AG09319 (cell line): ENCODE results near the gene R3HDM2.

Experiments used
- DNase-seq: peaks from one replicate; pipeline ENCODE4 v3.0.0-alpha.2; 2010; ENCODE audit warnings: low read depth; ENCODE audit errors: extremely low read depth
- TF ChIP-seq, protein P1 (sequence below): IDR thresholded peaks from 2 replicates; pipeline ENCODE4 v1.5.1; 2011; ENCODE audit warnings: low read depth, mild to moderate bottlenecking, inconsistent platforms, low read length, moderate library complexity

The R3HDM2 gene

GRCh38 chr12:57465030-57465746 lies 34.3 kb upstream of the R3HDM2 start:
- DNase-seq: no peak
- TF ChIP-seq, protein P1, sequence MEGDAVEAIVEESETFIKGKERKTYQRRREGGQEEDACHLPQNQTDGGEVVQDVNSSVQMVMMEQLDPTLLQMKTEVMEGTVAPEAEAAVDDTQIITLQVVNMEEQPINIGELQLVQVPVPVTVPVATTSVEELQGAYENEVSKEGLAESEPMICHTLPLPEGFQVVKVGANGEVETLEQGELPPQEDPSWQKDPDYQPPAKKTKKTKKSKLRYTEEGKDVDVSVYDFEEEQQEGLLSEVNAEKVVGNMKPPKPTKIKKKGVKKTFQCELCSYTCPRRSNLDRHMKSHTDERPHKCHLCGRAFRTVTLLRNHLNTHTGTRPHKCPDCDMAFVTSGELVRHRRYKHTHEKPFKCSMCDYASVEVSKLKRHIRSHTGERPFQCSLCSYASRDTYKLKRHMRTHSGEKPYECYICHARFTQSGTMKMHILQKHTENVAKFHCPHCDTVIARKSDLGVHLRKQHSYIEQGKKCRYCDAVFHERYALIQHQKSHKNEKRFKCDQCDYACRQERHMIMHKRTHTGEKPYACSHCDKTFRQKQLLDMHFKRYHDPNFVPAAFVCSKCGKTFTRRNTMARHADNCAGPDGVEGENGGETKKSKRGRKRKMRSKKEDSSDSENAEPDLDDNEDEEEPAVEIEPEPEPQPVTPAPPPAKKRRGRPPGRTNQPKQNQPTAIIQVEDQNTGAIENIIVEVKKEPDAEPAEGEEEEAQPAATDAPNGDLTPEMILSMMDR: no peak

DNA sequence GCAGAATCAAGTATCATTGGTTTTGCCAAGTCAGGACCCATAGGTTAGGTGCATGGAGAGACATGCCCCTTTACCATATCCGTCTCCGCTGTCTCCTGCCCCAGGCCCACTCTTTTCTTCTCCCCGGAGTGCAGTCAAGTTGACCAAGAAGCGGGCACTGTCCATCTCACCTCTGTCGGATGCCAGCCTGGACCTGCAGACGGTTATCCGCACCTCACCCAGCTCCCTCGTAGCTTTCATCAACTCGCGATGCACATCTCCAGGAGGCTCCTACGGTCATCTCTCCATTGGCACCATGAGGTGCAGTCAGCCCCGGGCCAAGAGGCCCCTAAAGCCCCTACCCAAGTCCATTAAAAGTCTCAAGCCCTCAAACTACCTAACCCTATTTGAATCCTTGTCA lies 33.7 kb upstream of the R3HDM2 start:
- TF ChIP-seq, protein P1: no peak
- no peak for DNase-seq

GRCh38 chr12:57462912-57463253 lies 32.0 kb upstream of the R3HDM2 start:
- no peak for DNase-seq
- TF ChIP-seq, protein P1: no peak

GRCh38 chr12:57462251-57462911 lies 31.5 kb upstream of the R3HDM2 start:
- TF ChIP-seq, protein P1: peak; percentile 97

DNA sequence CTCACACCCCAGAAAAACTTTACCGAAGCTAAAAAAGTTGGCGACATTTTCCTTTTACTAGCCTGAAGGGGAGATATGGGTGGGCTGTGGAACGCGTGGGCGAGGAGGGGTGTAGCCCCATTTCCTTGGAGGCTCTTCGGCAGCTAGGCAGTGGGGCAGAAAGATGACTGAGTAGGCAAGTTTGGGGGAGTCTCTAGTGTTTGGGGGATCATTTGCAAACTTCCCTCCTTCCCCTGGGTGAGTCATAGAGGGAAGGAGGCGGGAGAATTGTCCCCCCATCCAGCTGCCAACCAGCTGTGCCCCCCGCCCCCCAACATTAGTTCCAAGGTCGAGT lies 31.0 kb upstream of the R3HDM2 start:
- DNase-seq: no peak
- TF ChIP-seq, protein P1: no peak

More at GRCh38 chr12:57462251-57462911, 31.5 kb upstream of the R3HDM2 start:
- peak; percentile 54 for DNase-seq

- TF ChIP-seq, protein P1: no peak
- no peak for DNase-seq
These were observed 30.6 kb upstream of the R3HDM2 start for GRCh38 chr12:57461276-57461916.

GRCh38 chr12:57460841-57461275 lies 30.0 kb upstream of the R3HDM2 start:
- DNase-seq: no peak
- TF ChIP-seq, protein P1: no peak
